Ascending aorta (tissue), 2 donors: ENCODE data around the gene ASB18. TPM values are rescaled to one million over a fixed set of nuclear protein-coding genes. Genes with fewer than 3 reads are reported as not detected.

Experiments used
- DNase-seq, 2 donors: peaks; one replicate each; pipeline ENCODE4 v3.0.0-alpha.2; 2019; ENCODE audit warnings: low spot score in 2 of 2
- H3K27ac ChIP-seq, 2 donors: fragments of 200-600 bp; sonication (generic); one replicate each; pipeline ENCODE4 v1.5.1; 2016 to 2017; ENCODE audit warnings: mild to moderate bottlenecking in 1 of 2
- H3K27me3 ChIP-seq: fragments of 200-600 bp; sonication (generic); one replicate; pipeline ENCODE4 v1.5.1; 2017
- H3K36me3 ChIP-seq, 2 donors: fragments of 200-600 bp; sonication (generic); one replicate each; pipeline ENCODE4 v1.5.1; 2016
- H3K4me1 ChIP-seq, 2 donors: fragments of 200-600 bp; sonication (generic); one replicate each; pipeline ENCODE4 v1.5.1; 2016 to 2017; ENCODE audit warnings: mild to moderate bottlenecking in 1 of 2
- H3K4me3 ChIP-seq, 2 donors: fragments of 200-600 bp; sonication (generic); one replicate each; pipeline ENCODE4 v1.5.1; 2016 to 2017; ENCODE audit warnings: mild to moderate bottlenecking in 1 of 2
- H3K9me3 ChIP-seq, 2 donors: fragments of 200-600 bp; sonication (generic); one replicate each; pipeline ENCODE4 v1.5.1; 2016
- intact Hi-C: fragments of 100-400 bp; cut with DNase I; formaldehyde crosslinking; loops from one replicate; pipeline ENCODE4 v1.15.1; 2023
- total RNA-seq: library from RNA; depleted of rRNA; stranded (reverse); fragments of >200 nt; gene quantifications from one replicate; pipeline ENCODE4 v1.1.0, GENCODE V29; 2016
- TF ChIP-seq, protein P1 (sequence below), 3 experiments: fragments of 200-600 bp in 2 of 3; fragments of 450-650 bp in 1 of 3; sonication (generic) in 2 of 3; IDR thresholded peaks; one replicate each; pipeline ENCODE4 v1.5.1; 2016 to 2019; ENCODE audit warnings: antibody characterized with exemption in 3 of 3, mild to moderate bottlenecking in 1 of 3, moderate library complexity in 1 of 3

Gene ASB18
- total RNA-seq, 1 donor from 2014 or later: not detected

- no peaks in the 10 kb centered on the region for H3K9me3 ChIP-seq
- H3K4me3 ChIP-seq: peak overlapping the region; percentile 25 to 56
Observed at GRCh38 chr2:236177967-236178889, 86.0 kb downstream of the ASB18 start.

DNA sequence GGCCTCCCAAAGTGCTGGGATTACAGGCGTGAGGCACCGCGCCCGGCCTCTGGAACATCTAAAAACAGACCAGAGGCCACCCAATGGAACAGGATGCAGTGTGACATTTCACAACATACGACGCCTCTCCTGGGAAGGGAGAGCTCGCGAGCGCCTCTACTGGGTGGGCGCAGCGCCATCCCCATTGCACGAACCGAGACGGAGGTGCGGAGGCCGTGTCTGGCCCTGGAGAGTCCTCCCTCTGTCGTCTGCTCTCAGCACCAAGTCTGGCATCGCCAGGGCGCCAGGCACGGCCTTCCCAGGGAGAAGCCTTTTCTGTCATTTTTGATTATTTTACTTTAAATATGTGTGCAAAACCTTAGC, 86.6 kb downstream of the ASB18 start:
- intact Hi-C loops: loop anchor here (5.0 kb wide), 1 partner anchor 390 kb away; no protein-coding TSS in a partner anchor
- H3K27ac ChIP-seq: no peak overlapping the region
- H3K27me3 ChIP-seq: peaks cover 34% of the 10 kb centered on the region
- H3K9me3 ChIP-seq: no peaks in the 10 kb centered on the region
- peaks cover 9 to 10% of the 10 kb centered on the region in 2 donors for H3K4me1 ChIP-seq
- TF ChIP-seq, protein P1, sequence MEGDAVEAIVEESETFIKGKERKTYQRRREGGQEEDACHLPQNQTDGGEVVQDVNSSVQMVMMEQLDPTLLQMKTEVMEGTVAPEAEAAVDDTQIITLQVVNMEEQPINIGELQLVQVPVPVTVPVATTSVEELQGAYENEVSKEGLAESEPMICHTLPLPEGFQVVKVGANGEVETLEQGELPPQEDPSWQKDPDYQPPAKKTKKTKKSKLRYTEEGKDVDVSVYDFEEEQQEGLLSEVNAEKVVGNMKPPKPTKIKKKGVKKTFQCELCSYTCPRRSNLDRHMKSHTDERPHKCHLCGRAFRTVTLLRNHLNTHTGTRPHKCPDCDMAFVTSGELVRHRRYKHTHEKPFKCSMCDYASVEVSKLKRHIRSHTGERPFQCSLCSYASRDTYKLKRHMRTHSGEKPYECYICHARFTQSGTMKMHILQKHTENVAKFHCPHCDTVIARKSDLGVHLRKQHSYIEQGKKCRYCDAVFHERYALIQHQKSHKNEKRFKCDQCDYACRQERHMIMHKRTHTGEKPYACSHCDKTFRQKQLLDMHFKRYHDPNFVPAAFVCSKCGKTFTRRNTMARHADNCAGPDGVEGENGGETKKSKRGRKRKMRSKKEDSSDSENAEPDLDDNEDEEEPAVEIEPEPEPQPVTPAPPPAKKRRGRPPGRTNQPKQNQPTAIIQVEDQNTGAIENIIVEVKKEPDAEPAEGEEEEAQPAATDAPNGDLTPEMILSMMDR (IDR thresholded peaks at IDR 0.05): no peak
- no peak for DNase-seq
- H3K36me3 ChIP-seq: no peaks in the 10 kb centered on the region
- H3K4me3 ChIP-seq: peak overlapping the region in 1 of 2 donors; percentile 56

More at GRCh38 chr2:236177967-236178889, 86.0 kb downstream of the ASB18 start:
- H3K27ac ChIP-seq: no peak overlapping the region
- DNase-seq: no peak
- H3K36me3 ChIP-seq: no peaks in the 10 kb centered on the region
- peaks cover 27% of the 10 kb centered on the region for H3K27me3 ChIP-seq
- intact Hi-C loops: loop anchor here (5.0 kb wide), 1 partner anchor 391 kb away; no protein-coding TSS in a partner anchor
- TF ChIP-seq, protein P1 (IDR thresholded peaks at IDR 0.05): peak; percentile 36 to 70 (median 63)
- H3K4me1 ChIP-seq: peaks cover 7 to 9% of the 10 kb centered on the region in 2 donors

- Histone ChIP-seq H3K36me3 (no peaks in the 10 kb centered on the region), H3K4me1 (peaks cover 9 to 10% of the 10 kb centered on the region in 2 donors), H3K9me3 (no peaks in the 10 kb centered on the region), H3K27ac (no peak overlapping the region), H3K4me3 (no peak overlapping the region), H3K27me3 (peaks cover 38% of the 10 kb centered on the region)
- intact Hi-C loops: loop anchor here (5.0 kb wide), 1 partner anchor 390 kb away; no protein-coding TSS in a partner anchor
- TF ChIP-seq, protein P1 (IDR thresholded peaks at IDR 0.05): no peak
- DNase-seq: no peak
Observed at GRCh38 chr2:236176951-236177350, 87.3 kb downstream of the ASB18 start.

DNA sequence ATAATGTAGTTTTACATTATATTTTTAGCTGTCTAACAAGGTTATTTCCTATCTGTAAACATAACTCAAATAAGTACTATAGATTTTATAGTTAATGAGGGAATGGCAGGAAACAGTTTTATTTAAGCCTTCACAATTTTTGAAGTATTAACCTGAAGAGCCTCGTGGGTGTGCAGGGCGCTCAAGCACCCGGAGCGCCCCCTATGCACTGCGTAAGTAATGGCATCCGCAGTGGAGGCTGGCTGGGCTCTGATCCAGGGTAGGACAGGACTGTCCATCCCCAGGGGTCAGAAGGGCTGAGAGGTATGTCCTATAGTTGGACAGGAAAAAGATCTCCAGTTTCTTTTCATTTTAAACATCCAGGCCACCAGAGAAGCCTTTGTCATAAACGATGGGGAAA, 87.8 kb downstream of the ASB18 start:
- no peaks in the 10 kb centered on the region for H3K36me3 ChIP-seq
- H3K4me1 ChIP-seq: peaks cover 9 to 12% of the 10 kb centered on the region in 2 donors
- peaks cover 42% of the 10 kb centered on the region for H3K27me3 ChIP-seq

DNA sequence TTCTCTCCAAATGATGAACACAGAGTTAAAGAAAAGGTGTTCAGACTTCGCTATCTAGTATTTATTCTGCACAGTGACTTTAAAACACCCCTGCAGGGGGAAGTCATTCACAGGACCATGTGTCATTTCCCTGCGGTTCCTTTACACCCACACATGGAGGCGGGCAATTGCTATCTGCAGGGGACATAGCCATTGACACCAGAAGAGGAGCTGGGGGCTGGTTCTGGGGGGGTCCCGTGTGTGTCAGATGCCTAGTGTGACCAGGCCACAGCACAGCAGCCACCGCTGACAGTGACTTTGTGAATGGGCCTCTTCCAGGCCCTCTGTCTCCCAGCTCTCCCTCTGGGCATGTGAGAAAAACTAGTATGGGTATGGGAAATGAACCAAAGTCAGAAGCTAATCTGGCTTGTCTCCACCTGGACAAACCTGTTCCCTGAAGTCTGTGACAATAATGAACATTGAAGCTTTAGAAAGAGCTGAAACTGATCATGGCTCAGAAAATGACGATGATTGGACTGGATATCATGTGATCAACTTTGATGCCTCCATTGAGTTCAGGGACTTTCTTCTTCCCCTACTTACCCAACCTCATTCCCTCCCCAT, 88.6 kb downstream of the ASB18 start:
- no peak for DNase-seq
- no peak overlapping the region for H3K4me3 ChIP-seq
- peaks cover 43% of the 10 kb centered on the region for H3K27me3 ChIP-seq
- no peaks in the 10 kb centered on the region for H3K36me3 ChIP-seq
- no peaks in the 10 kb centered on the region for H3K9me3 ChIP-seq
- H3K27ac ChIP-seq: no peak overlapping the region
- intact Hi-C loops: loop anchor here (5.0 kb wide), 1 partner anchor 388 kb away; no protein-coding TSS in a partner anchor
- TF ChIP-seq, protein P1 (IDR thresholded peaks at IDR 0.05): no peak
- peaks cover 9 to 14% of the 10 kb centered on the region in 2 donors for H3K4me1 ChIP-seq

More for the DNA sequence above, 87.8 kb downstream of the ASB18 start:
- no peaks in the 10 kb centered on the region for H3K9me3 ChIP-seq
- no peak overlapping the region for H3K4me3 ChIP-seq
- intact Hi-C loops: loop anchor here (5.0 kb wide), 1 partner anchor 389 kb away; no protein-coding TSS in a partner anchor
- TF ChIP-seq, protein P1 (IDR thresholded peaks at IDR 0.05): peak in 1 of 3 experiments; percentile 19
- no peak overlapping the region for H3K27ac ChIP-seq
- no peak for DNase-seq
